NCI-H526 treated with DMSO at 0.1 percent for 48 hours (cell line): ENCODE data around the gene HRAS.
A peak's percentile ranks its signal among the peaks of the same experiment; 100 is the strongest.

Experiments used
- DNase-seq: peaks from one replicate; lab custom pipeline; 2025; lab: John Stamatoyannopoulos, UW

The HRAS gene

GRCh38 chr11:507727-508515 is 27.5 kb downstream of the HRAS start:
- DNase-seq, result no peak

DNA sequence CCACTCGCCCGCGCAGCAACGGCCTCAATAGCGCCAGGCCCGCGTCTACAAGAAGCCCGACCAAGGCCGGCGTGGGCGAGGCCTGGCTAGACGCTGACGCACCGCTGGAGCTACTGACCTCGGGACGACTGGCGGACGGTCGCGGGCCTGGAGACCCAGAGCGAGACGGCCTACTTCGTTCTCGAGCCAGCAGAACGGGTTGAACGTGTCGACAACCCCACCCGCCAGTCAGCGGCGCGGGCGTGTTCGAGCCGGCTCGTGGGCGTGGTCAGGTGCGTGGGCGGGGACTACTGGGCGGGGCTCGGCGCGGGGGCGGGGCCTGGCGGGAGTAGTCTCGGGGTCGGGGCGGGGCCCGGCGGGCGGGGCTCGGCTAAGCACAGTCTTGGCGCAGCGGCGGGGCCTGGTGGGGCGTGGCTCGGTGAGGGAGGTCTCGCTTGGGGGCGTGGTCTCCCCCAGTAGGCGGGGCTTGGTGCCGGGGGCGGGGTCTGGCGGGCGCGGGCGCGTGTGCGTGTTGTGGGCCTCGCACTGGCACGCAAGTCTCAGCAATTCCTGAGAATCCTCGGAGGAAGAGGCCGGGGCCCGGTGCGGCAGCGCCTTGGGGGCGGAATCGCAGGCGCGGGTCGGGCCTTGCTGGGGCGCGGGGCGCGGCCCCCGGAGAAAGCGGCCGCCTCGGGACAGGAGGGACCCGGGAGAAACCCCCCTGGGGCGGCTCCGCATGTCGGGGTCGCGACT is 28.2 kb downstream of the HRAS start, which contains the start of gene RNH1:
RNH1 (minus strand) TSS at position 248 of the 732 bp plus-strand sequence. CDS start 5,080 bp downstream, outside the sequence.
- DNase-seq, result peak; percentile 94

- peak; percentile 94 for DNase-seq
These were observed 29.0 kb downstream of the HRAS start for GRCh38 chr11:506238-506994.

DNA sequence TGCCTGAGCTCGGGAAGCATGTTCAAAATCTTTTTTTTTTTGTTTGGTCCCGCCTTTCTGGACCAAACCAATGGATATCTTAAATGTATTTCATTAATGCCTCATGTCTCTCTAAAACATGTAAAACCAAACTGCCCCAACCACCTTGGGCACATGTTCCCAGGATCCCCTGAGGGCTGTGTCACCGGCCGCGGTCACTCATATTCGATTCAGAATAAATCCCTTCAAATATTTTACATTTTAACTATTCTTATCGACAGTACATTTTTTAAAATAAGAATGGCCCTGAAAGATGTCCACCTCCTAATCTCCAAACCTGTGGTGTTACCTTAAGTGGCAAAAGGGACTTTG is 30.4 kb downstream of the HRAS start:
- no peak for DNase-seq

GRCh38 chr11:504053-504993 is 31.1 kb downstream of the HRAS start:
- DNase-seq, result no peak

DNA sequence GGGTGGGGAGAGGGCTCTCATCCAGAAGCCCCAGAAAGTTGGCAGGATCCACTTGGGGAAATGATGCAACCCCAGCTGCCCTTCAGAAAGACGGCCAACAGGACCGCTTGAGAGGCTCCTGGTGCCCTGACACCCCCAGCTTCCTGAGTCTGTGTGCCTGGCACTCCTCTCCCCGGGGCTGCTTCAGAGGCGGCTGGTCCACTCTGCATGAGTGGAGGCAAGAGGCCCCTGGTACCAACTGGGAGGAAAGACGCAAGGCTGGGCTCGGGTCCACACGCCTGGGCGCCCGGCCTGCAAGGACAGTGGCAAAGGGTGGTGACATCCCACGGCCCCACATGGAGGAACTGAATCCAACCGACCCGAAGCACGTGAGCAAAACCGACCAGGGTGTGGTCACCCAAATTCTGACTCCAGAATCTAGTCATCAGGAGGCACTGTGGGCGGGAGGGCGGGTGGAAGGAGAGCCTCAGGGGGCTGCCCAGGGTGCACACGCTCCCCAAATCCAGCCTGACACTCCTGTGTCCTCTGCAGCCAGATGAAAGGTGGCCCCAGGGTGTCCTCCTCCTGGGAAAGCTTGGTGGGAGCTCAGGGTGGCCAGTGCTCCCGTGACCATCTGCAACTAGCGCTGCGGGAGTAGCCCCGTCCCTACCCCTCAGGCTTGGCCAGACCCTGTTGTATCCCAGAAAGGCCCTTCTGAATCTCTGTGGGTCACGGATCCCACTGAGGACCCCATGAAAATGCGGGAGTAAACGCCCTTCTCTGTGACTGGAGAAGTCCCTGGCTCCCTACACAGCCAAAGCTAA is 32.0 kb downstream of the HRAS start:
- no peak for DNase-seq

GRCh38 chr11:502288-503178 is 32.8 kb downstream of the HRAS start:
- no peak for DNase-seq

DNA sequence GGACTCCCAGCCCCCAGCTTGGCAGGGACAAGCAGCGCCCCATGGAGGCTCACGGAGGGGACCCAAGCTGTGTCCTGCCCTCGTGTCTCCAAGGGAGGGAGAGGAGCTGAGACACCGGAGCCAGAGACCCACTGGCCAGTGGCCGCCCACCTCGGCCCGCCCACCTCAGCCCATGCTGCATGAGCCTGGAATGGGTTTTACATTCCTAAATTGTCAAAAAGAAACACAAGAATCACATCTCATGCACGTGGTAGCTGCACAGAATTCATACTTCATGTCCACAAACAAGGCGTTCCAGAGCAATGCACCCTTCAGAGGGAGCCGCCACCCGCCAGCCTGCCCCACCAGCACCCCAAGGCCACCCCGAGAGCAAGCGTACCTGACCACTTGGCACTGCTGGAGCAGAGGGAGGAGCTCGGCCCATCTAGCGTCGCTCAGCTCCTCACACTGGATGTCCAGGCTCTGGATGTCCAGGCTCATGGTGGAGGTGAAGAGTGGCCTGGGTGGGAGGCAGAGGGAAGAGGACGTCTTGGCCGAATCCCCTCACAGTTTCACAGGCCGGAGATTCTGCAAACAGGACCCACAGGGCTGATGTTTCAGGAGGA is 33.6 kb downstream of the HRAS start:
- no peak for DNase-seq

GRCh38 chr11:501001-501682 is 34.2 kb downstream of the HRAS start:
- no peak for DNase-seq

DNA sequence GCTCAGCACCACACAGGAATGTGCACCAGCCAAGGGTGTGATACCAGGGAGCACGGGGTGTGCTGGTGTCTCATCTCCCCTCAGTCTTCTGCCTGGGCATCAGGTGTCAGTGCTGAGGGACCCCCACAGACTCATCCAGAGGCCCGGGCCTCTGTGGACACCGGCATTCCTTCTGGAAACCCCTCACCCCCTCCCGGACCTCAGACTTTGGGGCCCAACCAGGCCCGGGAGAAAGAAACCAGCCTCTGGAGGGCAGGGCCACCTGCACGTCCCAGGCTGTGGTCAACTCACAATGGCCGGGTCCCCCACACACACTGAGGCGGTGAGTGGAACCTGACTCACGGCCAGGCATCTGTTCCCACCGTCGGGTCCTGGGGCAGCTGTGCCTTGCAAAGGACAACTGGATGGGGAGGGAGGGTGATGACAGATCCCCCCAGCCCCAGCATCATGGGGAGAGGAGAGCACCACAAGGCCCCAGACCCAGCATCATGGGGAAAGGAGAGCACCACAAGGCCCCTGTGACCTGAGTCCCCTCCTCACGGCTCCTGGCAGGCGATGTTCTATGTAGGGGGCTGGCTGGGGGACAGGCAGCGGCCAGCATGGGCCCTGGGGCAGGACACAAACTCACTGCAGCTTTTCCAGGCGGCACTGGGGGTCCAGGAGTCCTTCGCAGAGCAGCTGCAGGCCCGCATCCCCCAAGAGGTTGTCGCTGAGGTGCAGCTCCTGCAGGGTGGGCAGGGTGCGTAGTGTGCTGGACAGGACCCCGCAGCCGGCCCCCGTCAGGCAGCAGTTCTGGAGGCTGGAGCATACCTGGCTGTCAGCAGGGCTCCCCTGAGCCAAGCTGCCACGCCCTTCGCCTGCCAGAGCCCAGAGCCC is 35.9 kb downstream of the HRAS start:
- no peak for DNase-seq

- DNase-seq, result no peak
These were observed 36.8 kb downstream of the HRAS start for GRCh38 chr11:498297-499181.

- DNase-seq, result no peak
These were observed 37.6 kb downstream of the HRAS start for GRCh38 chr11:497565-498296.

- DNase-seq, result no peak
These were observed 38.4 kb downstream of the HRAS start for GRCh38 chr11:496834-497564.

GRCh38 chr11:495537-495931 is 39.8 kb downstream of the HRAS start:
- no peak for DNase-seq
